HG03060 (cell line): Measurements from ENCODE around the gene ZNF331.
A peak's percentile ranks its signal among the peaks of the same experiment; 100 is the strongest.

ENCODE experiments used
- ATAC-seq: cut with Tn5 transposase; IDR thresholded peaks from one replicate; pipeline ENCODE4 v1.9.1; 2021; ENCODE audit warnings: low read depth, moderate number of reproducible peaks; ENCODE audit not compliant: unreplicated experiment

Gene ZNF331

DNA sequence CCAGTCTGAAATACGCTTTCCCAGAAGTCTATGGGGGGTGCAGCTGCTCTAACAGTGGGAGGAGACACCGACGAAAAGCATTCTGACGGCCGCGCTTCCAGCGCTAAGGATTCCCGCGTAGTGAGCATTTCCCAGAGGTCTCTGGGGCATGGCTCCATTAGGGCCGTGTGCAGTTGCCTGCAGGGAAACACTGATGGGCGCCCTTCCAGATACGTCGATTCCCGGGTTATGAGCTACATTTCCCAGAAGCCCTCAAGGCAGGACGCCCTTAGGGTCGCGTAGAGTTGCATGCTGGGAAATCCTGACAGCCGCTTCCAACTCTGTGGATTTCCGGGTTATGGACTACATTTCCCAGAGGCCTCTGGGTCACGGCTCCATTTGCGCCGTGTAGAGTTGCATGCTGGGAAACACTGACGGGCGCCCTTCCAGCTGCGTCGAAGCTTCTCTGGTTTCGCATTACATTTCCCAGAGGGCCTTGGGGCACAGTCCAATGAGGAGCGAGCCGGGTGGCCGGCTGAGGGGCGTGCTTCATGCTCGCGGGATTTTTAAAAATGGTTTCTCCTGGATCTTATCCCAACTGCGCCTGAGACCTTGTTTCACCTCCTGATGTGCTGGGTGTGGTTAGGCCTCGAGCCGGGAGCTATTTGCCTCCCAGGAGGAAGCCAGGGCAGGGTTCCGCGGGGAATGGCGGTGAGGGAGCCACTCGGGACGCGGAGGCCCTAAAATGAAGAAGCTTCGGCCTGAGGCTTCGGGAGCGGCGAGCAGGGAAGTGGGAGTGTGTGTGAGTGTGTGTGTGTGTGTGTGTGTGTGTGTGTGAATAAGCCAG, 17.2 kb upstream of the ZNF331 start:
- ATAC-seq, result peak; percentile 90

DNA sequence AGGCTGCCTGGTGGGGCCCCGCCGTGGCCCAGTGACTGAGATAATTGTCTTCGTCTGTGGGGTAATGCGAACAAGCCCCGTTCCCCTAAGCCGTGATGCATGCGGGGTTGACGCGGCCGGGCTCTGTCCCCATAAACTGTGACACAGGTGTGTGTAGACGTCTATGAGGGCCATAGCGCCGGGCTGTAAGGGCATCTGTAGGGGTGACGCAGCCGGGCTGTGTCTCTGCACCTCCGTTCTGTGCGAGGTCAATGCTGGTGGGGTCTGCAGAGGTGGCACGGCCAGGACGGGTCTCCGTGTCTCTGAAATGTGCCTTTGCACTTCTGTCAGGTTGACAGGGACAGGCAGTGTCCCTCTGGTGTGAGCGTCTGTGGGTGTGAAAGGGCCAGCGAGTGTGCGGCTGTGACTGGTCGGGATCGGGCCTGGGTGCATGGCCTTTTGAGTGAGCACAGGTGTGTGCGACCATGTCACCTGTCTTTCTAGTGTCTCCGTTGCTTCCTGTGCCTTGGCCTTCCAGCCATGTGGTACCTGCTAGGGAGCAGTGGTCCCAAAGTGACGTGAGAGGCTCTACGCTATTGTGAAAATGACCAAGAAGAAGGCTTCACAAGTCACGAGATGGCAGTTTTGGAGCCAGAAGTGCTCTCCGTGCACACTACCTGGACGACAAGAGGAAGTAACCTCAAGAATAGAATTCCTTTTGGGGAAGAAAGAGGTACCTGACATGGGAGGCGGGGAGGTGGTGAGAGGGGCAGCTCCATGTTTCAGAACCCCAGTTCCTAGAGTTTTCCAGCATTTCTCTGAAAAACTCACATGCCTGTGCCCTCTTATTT, 16.4 kb upstream of the ZNF331 start:
- no peak for ATAC-seq

DNA sequence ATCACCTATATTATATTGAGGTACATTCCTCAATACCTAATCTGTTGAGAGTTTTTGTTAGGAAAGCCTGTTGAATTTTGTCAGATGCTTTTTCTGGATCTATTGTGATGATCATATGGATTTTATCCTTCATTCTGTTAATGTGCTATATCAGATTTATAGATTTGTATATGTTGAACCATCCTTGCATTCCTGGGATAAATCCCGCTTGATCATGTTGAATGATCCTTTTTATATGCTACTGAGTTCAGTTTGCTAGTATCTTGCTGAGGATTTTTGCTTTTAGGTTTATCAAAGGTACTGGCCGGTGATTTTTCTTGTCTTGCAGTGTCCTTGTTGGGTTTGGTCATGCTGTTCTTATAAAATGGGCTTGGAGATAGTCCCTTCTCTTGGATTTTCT, 12.0 kb upstream of the ZNF331 start:
- no peak for ATAC-seq

DNA sequence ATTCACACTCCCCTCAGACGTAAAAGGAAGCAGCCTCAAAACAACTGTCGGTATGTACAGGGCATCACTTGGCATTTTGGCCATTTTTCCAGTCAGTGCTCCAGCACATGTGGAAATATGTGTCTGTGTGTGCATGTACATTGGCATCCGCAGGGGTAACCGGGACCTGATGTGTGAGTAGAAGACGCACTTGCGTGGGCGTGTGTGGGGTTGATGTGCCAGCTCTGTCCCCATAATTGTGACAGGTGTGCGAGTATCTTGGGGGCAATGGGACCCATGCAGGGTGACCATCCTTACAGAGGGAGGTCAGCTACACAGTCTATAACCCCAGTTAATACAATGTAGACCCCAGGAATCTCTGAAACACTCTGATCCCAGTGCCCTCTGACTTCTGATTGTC, 7.3 kb upstream of the ZNF331 start:
- ATAC-seq, result no peak

DNA sequence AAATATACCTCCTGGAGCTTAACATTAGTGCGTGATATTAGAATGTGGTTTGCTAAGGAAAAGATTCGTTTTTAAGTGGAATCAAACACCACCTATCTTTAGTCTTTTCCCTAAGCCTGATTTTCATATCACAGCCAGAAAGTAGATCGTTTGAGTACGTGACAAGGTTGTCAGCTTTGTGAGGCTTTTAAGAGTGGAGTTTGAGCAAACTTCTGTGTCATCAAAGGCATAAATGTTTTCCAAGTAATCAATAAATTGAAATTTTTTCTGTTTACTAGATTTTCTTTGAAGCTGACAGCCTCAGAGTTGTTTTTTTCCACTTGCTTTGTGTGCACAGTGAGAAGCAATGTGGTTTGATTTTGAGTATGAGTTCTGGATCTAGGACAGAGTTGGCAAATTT, 6.5 kb upstream of the ZNF331 start:
- no peak for ATAC-seq

DNA sequence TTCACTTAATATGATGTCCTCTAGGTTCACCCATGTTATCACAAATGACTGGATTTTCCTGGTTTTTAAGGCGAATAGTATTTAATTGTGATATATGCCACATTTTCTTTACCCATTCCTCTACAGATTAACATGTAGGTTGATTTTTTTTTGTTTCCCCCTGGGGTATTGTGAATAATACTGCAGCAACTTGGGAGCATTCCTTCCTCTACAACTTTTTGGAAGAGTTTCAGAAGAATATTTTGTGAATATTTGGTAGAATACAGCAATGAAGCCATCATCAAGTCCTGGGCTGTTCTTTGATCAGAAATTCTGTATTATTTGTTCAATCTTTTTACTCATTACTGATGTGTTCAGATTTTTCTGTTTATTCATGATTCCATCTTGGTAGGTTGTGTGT, 5.6 kb upstream of the ZNF331 start:
- ATAC-seq, result no peak

DNA sequence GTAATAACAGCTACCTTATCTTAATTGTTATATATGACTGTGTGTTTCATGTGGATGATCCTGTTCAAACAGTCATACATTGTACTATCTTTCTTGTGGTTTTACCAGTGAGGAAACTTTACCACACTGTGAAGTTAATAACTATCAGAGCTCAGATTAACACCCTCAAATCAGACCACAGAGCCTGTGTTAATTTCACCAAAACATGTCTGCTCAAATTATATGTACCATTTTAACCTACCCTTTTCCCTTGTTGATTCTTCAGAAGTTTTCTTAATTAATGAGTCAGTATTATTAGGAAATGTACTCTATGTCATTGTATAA, 1.8 kb upstream of the ZNF331 start:
- no peak for ATAC-seq

DNA sequence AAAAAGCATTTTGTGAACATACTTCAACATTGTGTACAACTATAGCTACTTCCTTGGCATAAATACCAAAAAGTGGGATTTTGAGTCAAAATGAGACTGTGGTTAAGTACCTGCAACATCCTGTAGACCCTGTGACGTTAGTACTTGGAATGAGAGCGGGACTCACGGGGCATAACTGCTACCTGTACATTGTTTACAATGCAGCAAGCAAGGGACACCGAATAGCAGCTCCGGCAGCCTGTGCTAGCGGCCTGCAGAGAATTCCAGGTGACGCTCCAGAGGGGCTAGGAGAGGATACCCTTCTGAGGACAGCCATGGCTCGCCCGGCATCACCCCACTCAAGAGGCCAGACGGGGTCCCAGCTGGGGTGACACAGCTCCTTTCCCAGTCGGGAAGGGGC, 824 bp upstream of the ZNF331 start:
- ATAC-seq, result no peak

DNA sequence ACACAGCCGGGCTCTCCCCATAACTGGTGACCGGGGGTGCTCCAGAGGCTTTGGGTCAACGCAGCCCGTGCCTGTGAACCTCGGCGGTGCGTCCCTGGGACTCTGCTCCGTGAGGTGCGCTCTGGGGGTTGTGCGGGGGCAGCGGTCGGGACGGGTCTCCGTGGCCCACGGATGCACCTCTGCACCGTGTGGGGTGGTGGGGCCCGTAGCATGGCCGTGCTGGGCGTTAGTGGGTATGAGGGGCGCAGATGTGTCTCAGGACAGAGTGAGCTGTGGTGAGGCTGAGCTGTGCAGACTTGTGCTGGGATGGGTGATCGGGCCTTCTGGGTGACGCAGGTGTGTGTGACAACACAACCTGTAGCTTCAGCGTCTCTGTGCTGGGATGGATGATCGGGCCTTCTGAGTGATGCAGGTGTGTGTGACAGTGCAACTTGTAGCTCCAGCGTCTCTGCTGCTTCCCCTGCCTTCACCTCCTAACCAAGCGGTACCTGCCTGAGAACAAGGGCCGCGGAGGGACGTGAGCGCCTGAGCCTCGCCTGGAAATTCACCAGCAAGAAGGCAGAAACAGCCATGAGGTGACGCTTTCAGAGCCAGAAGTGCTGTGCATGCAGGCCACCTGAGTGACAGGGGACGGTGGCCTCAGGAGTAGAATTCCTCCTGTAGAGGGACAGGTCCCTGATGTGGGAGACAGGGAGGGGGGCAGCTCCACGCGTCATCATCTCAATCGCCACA, 599 bp downstream of the ZNF331 start:
- no peak for ATAC-seq

DNA sequence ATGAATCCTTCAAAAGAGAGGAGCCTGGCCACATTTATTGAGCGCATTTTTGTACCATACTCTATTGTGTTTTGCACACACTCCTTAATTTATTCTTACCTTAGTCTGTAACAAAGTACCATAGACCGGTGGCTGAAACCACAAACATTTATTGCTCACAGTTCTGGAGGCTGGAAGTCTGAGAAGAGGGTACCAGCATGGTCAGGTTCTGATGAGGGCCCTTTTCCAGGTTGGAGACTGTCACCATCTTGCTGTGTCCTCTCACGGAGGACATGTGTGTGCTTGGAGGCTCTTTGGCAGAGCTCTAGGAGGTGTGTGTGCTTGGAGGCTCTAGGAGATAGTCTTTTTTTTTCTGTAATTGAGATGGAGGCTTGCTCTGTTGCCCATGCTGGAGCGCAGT, 2.1 kb downstream of the ZNF331 start:
- no peak for ATAC-seq

DNA sequence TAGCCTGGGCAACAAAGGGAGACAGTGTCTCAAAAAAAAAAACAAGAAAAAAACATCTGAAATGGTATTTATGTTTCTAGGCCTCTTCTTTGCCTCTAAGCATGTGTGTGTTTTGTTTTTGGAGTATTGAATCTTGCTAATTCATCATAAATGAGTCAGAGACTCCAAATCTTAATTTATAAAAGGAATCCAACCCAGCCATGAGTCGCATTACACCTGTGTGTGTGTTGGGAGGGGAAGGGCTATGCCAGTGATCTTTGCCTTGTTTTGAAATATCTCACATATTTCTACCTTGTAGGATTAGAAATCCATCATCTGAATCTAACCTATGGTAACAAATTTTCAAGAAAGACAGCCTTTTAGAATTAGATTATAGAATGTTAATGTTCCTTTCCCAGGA, 4.0 kb downstream of the ZNF331 start:
- ATAC-seq, result no peak

DNA sequence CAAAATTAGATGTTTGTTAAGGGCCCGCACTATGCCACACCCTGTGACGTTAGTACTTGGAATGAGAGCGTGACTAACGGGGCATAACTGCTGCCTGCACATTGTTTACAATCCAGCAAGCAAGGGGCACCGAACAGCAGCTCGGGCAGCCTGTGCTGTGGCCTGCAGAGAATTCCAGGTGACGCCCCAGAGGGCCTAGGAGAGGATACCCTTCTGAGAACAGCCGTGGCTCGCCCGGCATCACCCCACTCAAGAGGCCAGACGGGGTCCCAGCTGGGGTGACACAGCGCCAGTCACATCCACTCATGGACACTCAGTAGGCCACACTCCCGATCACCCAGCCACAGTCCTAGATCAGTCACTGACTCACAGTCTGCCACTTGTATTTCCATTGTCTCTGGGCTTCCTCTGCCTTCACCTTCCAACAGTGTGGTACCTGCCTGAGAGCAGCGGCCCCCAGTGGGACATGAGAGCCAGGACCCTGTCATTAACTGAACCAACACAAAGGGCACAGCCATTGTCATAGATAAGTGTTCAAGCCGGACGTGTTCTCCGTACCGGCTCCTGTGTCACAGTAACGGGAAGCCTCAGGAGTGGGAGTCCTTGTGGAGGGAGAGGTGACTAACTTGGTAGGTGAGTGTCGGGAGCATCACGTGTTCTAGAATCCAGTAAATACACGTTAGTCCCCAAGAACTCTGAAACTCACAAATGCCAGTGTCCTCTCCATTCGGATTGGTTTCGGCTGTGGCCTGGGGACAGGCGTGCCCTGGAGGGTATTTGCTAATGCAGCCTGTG, 7.5 kb downstream of the ZNF331 start:
- ATAC-seq, result no peak

DNA sequence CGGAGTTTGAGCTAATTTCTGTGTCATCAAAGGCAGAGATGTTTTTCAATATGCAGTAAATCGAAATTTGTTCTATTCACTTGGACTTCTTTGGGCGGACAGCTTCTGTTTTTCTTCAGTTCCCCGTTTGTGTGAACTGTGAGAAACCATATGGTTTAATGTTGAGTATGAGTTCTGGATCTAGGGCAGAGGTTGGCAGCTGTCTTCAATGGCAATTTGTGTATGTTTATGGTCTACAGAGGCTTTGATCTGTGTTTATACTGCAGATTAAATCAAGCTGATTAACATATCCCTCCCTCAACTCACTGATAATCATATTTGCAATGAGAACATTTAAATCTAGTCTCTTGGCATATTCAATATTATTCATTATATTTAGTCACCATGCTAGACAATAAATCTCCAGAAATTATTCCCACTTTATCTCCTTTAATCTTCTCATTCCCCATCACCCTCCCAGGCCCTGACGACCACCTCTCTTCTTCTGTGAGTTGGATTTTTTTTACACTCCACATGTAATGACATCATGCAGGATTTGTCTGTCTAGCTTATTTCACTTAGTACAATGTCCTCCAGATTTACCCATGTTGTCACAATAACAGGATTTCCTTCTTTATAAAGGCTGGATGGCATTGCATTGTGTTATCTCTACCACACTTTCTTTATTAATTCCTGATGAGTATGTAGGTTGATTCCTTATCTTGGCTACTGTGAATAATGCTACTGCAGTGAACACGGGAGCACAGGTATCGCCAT, 9.0 kb downstream of the ZNF331 start:
- ATAC-seq, result no peak

DNA sequence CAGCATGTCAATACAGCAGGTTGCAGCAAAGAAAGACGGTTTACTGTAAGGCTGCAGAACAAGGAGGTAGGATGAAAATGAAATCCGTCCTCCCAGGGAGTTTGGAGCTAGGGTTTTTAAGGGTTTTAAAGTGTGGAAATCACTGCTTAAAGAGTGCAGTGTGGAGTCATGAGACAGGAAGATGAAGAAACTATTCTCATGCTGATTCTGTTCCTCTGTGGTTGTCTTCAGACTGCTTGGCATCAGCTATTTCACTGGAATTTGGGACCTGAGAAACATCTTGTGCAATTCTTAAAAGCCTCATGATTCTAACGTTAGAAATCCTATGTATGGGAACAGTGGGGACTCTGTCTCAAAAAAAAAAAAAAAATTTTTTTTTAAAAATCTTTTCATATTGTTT, 11.4 kb downstream of the ZNF331 start:
- ATAC-seq, result no peak

DNA sequence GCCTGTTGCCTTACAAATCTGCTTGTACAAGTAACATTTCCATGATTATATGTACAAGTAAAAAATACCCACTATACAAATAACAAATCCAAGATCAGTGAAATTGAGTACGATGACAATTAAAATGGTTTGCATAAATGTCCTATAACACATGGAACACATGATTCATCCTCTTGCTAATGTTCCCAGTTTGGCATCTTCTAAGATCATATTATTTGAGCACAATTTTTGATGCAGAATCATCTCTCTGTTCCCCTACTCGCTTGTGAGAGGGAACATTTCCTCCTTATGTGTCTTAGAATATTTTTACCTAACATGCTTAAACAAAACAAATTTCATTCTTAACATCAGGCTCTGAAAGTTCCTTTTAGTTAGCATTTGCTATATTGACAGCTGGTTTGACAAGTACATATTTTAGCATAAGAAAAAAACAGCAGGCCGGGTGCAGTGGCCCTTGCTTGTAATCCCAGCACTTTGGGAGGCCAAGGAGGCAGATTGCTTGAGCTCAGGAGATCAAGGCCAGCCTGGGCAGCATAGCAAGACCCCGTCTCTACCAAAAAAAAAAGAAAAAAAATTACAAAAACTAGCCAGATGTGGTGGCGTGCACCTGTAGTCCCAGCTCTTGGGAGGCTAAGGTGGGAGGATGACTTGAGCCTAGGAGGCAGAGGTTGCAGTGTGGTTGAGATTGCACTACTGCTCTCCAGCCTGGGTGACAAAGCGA, 14.2 kb downstream of the ZNF331 start:
- no peak for ATAC-seq

DNA sequence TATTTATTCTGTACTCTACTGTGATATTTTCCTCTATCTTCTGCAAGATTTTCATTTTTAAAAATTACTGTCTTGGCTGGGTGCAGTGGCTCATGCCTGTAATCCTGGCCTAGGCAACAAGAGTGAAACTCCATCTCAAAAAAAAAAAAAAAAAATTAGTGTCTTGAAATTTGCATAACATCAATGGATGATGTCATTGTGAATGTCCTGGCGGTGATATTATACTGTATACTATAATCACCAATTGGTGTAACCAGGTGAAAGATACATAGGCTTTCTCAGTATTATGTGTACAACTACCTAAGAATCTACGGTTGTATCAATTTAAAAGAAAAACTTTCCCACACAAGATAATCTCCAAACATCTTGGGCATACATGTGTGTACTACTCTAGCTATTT, 15.2 kb downstream of the ZNF331 start:
- ATAC-seq, result no peak

DNA sequence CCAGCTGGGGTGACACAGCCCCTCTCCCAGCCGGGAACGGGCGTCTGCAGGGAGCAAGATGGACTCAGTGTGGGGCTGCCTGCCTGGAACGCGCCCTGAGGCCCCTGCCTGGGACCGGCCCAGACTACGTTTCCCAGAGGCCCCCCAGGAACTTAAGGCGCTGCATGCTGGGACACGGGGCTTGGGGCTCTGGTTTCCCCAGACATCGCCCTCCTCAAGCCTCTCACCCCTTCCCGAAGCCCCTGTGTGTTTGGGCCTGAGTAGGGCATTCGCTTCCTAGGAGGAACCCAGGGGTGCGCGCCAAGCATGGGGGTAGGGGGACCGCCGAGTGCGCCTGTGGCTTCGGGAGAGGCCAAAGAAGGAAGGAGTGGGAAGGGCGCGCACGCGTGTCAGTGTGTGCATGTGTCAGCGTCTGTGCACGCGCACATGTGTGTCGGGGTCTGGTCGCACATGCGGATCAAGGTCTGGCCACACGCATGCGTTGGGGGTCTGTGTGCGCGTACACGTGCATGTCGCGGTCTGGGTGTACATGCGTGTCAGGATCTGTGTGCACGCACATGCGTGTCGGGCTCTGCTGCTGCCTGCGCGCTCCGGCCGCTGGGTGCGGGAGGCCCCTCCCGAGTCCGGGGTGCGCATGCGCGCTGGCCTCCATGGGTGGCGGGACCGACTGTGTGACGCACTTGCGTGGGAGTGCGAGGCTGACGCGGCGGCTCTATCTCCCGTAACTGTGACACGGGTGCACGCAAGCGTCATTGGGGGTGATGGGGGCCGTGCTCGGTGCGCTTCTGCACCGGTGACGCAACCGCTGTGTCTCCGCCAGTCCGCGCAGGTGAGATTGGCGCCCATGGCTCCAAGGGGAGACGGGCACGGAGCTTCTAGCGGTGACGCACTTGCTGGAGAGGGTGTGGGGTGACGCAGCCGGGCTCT, 16.2 kb downstream of the ZNF331 start:
- ATAC-seq, result no peak

DNA sequence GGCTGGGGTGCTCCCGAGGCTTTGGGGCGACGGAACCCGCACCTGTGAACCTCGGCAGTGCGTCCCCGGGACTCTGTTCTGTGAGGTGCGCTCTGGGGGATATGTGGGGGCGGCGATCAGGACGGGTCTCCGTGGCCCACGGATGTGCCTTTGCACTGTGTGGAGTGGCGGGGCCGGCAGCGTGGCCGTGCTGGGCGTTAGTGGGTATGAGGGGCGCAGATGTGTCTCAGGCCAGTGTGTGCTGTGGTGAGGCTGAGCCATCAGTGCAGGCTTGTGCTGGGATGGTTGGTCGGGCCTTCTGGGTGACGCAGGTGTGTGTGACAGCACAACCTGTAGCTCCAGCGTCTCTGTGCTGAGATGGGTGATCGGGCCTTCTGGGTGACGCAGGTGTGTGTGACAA, 16.9 kb downstream of the ZNF331 start:
- no peak for ATAC-seq
